OCI-LY7 (cell line): Measurements from ENCODE around the gene MRPL53. TPM values are rescaled to one million over a fixed set of nuclear protein-coding genes. Genes with fewer than 3 reads are reported as not detected.

ENCODE experiments used
- BruUV-seq: library from RNA; stranded (reverse); fragments of 400-500 nt; replicated peaks from 2 replicates; lab custom pipeline; 2021; lab: Mats Ljungman, UMichigan
- CTCF ChIA-PET: fragments of 300-600 bp; sonication (Branson Sonifier 250); formaldehyde crosslinking; loops from one replicate; lab custom pipeline; 2022; ENCODE audit warnings: antibody characterized with exemption; ENCODE audit not compliant: unreplicated experiment; lab: Charles Lee
- POLR2A ChIA-PET: fragments of 300-600 bp; sonication (Branson Sonifier 250); formaldehyde crosslinking; loops from one replicate; lab custom pipeline; 2022; ENCODE audit warnings: antibody characterized with exemption; lab: Charles Lee
- DNase-seq: peaks from one replicate; pipeline ENCODE4 v3.0.0-alpha.2; 2015; ENCODE audit warnings: low spot score
- H2AFZ ChIP-seq: fragments of 200-600 bp; sonication (generic), shearing (Covaris generic); 2 replicates; pipeline ENCODE4 v1.6.1; 2014; ENCODE audit warnings: mild to moderate bottlenecking, antibody characterized with exemption, low read length, moderate library complexity
- H3K27ac ChIP-seq: fragments of 200-600 bp; sonication (generic); 2 replicates; pipeline ENCODE4 v1.5.1; 2014; ENCODE audit warnings: mixed run types, low read depth, mild to moderate bottlenecking, moderate library complexity, low read length, inconsistent platforms; ENCODE audit not compliant: poor library complexity, severe bottlenecking
- H3K36me3 ChIP-seq: fragments of 200-600 bp; sonication (generic); 2 replicates; pipeline ENCODE4 v1.6.1; 2014; ENCODE audit warnings: mild to moderate bottlenecking, antibody characterized with exemption, low read length, moderate library complexity, mixed read lengths; ENCODE audit not compliant: insufficient read depth
- H3K4me1 ChIP-seq: fragments of 200-600 bp; sonication (generic); 2 replicates; pipeline ENCODE4 v1.5.1; 2014; ENCODE audit warnings: mild to moderate bottlenecking, low read length; ENCODE audit not compliant: insufficient read depth, poor library complexity, severe bottlenecking
- H3K4me2 ChIP-seq: fragments of 200-600 bp; sonication (generic); 2 replicates; pipeline ENCODE4 v1.6.1; 2014; ENCODE audit warnings: mild to moderate bottlenecking, low read length
- H3K4me3 ChIP-seq: fragments of 200-600 bp; sonication (generic); 2 replicates; pipeline ENCODE4 v1.5.1; 2014; ENCODE audit warnings: mild to moderate bottlenecking, low read depth, low read length; ENCODE audit not compliant: poor library complexity, severe bottlenecking
- H3K79me2 ChIP-seq: fragments of 200-600 bp; sonication (generic); 2 replicates; pipeline ENCODE4 v1.6.1; 2016; ENCODE audit warnings: low read depth, mild to moderate bottlenecking, low read length, moderate library complexity, mixed read lengths; ENCODE audit not compliant: insufficient read depth
- H3K9me2 ChIP-seq: fragments of 200-600 bp; sonication (generic); 2 replicates; pipeline ENCODE4 v1.6.1; 2016; ENCODE audit warnings: mild to moderate bottlenecking, low read length, mixed read lengths; ENCODE audit not compliant: insufficient read depth
- H3K9me3 ChIP-seq: fragments of 200-600 bp; sonication (generic); 2 replicates; pipeline ENCODE4 v1.6.1; 2014; ENCODE audit warnings: mild to moderate bottlenecking, mixed run types, low read length, mixed read lengths
- H4K20me1 ChIP-seq: fragments of 200-600 bp; sonication (generic); 2 replicates; pipeline ENCODE4 v1.6.1; 2014; ENCODE audit warnings: mild to moderate bottlenecking, antibody characterized with exemption, low read length, moderate library complexity, mixed read lengths; ENCODE audit not compliant: insufficient read depth
- EZH2phosphoT487 ChIP-seq: fragments of 200-600 bp; sonication (generic); IDR thresholded peaks from 2 replicates; pipeline ENCODE4 v1.6.1; 2018; ENCODE audit warnings: low read depth, borderline replicate concordance, mild to moderate bottlenecking, mixed run types, antibody characterized with exemption, low read length, moderate library complexity, mixed read lengths
- intact Hi-C: fragments of 100-400 bp; cut with micrococcal nuclease; formaldehyde crosslinking; loops from one replicate; pipeline ENCODE4 v1.10.0; 2022; ENCODE audit not compliant: unreplicated experiment
- total RNA-seq, 2 experiments: library from RNA; depleted of rRNA in 1 of 2; stranded (reverse); fragments of >200 nt in 1 of 2; shearing (Covaris generic) in 1 of 2; gene quantifications; 2 replicates each; pipeline ENCODE4 v1.2.3, GENCODE V29; 2014 to 2022
- TF ChIP-seq, protein P1 (sequence below): fragments of 200-600 bp; sonication (generic); conservative IDR thresholded peaks from 2 replicates; pipeline ENCODE4 v1.5.1; 2014; ENCODE audit warnings: mild to moderate bottlenecking, antibody characterized with exemption, low read length, moderate library complexity, mixed read lengths

MRPL53 gene
- total RNA-seq, 2 experiments from 2014 or later, result 85.7 to 102 TPM

DNA sequence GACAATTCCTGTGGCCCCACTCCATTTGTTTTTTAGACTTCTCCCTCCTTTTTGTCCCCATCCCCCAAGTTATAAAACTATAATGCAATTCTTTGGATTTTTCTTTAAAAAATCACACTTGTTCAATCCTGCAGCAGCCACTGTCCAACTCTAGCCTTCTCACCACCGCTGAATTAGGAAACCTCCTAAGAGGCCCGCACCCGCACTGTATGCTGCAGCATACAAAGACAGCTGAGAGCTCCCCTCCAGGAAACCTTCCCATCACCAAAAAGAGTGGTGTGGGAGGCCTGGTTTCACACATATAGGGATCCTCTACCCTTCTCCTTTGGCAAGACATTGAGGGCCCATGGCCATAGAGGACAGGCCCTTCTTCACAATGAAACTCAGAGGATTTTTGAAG lies 32.1 kb upstream of the MRPL53 start:
- intact Hi-C loops, result no loop called here
- no peaks in the 10 kb centered on the region for H4K20me1 ChIP-seq

GRCh38 chr2:74503506-74504475 lies 31.3 kb upstream of the MRPL53 start:
- peak overlapping the region; percentile 45; the same call in 1 of the 2 replicates for H3K4me2 ChIP-seq
- no peaks in the 10 kb centered on the region for H3K9me3 ChIP-seq
- no TSS peak for BruUV-seq
- intact Hi-C loops, result no loop called here
- H2AFZ ChIP-seq, result no peak overlapping the region
- H3K9me2 ChIP-seq, result no peaks in the 10 kb centered on the region
- POLR2A ChIA-PET, result no interaction called here
- TF ChIP-seq EZH2phosphoT487, result no peak
- TF ChIP-seq, protein P1, sequence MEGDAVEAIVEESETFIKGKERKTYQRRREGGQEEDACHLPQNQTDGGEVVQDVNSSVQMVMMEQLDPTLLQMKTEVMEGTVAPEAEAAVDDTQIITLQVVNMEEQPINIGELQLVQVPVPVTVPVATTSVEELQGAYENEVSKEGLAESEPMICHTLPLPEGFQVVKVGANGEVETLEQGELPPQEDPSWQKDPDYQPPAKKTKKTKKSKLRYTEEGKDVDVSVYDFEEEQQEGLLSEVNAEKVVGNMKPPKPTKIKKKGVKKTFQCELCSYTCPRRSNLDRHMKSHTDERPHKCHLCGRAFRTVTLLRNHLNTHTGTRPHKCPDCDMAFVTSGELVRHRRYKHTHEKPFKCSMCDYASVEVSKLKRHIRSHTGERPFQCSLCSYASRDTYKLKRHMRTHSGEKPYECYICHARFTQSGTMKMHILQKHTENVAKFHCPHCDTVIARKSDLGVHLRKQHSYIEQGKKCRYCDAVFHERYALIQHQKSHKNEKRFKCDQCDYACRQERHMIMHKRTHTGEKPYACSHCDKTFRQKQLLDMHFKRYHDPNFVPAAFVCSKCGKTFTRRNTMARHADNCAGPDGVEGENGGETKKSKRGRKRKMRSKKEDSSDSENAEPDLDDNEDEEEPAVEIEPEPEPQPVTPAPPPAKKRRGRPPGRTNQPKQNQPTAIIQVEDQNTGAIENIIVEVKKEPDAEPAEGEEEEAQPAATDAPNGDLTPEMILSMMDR, result no peak
- H3K4me3 ChIP-seq, result no peak overlapping the region
- H3K36me3 ChIP-seq, result peaks cover 15% of the 10 kb centered on the region
- CTCF ChIA-PET, result interaction anchor here (0.5 to 1.0 kb wide), 3 partner anchors 27 to 455 kb away, joined by 3 to 7 read pairs (median 3); partner anchors contain the start of gene POLE4
- H3K4me1 ChIP-seq, result peaks cover 27% of the 10 kb centered on the region
- H4K20me1 ChIP-seq, result no peaks in the 10 kb centered on the region
- H3K79me2 ChIP-seq, result peaks cover 5% of the 10 kb centered on the region; the same call in 1 of the 2 replicates
- H3K27ac ChIP-seq, result no peak overlapping the region
- DNase-seq, result no peak

More for the DNA sequence above, 32.1 kb upstream of the MRPL53 start:
- Histone ChIP-seq H2AFZ (no peak overlapping the region), H3K4me1 (peaks cover 25% of the 10 kb centered on the region), H3K4me3 (no peak overlapping the region), H3K9me2 (no peaks in the 10 kb centered on the region), H3K27ac (no peak overlapping the region), H3K4me2 (no peak overlapping the region), H3K79me2 (peaks cover 5% of the 10 kb centered on the region; the same call in 1 of the 2 replicates), H3K9me3 (no peaks in the 10 kb centered on the region), H3K36me3 (peaks cover 15% of the 10 kb centered on the region)
- no TSS peak for BruUV-seq
- no peak for TF ChIP-seq EZH2phosphoT487
- TF ChIP-seq, protein P1, result no peak
- ChIA-PET POLR2A (no interaction called here), CTCF (interaction anchor here (0.7 to 1.0 kb wide), 2 partner anchors 26 to 111 kb away, joined by 3 read pairs; no protein-coding TSS in a partner anchor)
- DNase-seq, result no peak
